HFFc6 (cell line): ENCODE data around the gene ING1. TPM values are rescaled to one million over a fixed set of nuclear protein-coding genes. Genes with fewer than 3 reads are reported as not detected.

Source experiments
- DNase-seq: peaks from one replicate; pipeline ENCODE4 v3.0.0-alpha.2; 2018
- H3K27ac Mint-ChIP-seq: 2 replicates; pipeline ENCODE4 v1.8.0; 2020; ENCODE audit warnings: mild to moderate bottlenecking, mixed read lengths
- H3K27me3 Mint-ChIP-seq: 2 replicates; pipeline ENCODE4 v1.8.0; 2021; ENCODE audit warnings: mild to moderate bottlenecking, moderate library complexity, mixed read lengths; ENCODE audit not compliant: insufficient read depth
- H3K36me3 Mint-ChIP-seq: 2 replicates; pipeline ENCODE4 v1.8.0; 2021; ENCODE audit warnings: low read depth, mixed read lengths
- H3K4me1 Mint-ChIP-seq: 2 replicates; pipeline ENCODE4 v1.8.0; 2020; ENCODE audit warnings: low read depth, mixed read lengths
- H3K4me3 Mint-ChIP-seq: 2 replicates; pipeline ENCODE4 v1.8.0; 2020; ENCODE audit warnings: mild to moderate bottlenecking, moderate library complexity, mixed read lengths
- H3K9me3 Mint-ChIP-seq: 2 replicates; pipeline ENCODE4 v1.8.0; 2020; ENCODE audit warnings: mild to moderate bottlenecking, mixed read lengths
- total RNA-seq, 6 experiments: library from RNA; stranded (reverse); fragmentation: NEBNext Ultra II Directional; extraction: Animal tissue kit (Norgen Biotek cat#: 25700); gene quantifications; 2 replicates in 1 of 6; 3 replicates in 5 of 6; pipeline ENCODE4 v1.2.3, GENCODE V29; 2021
- TF ChIP-seq, protein P1 (sequence below): fragments of 200-600 bp; sonication (generic); IDR thresholded peaks from 2 replicates; pipeline ENCODE4 v1.5.0; 2021; ENCODE audit warnings: antibody characterized with exemption, mild to moderate bottlenecking

The ING1 gene
- total RNA-seq, 6 experiments from 2014 or later, result 6.2 to 9.6 (median 8.1) TPM

DNA sequence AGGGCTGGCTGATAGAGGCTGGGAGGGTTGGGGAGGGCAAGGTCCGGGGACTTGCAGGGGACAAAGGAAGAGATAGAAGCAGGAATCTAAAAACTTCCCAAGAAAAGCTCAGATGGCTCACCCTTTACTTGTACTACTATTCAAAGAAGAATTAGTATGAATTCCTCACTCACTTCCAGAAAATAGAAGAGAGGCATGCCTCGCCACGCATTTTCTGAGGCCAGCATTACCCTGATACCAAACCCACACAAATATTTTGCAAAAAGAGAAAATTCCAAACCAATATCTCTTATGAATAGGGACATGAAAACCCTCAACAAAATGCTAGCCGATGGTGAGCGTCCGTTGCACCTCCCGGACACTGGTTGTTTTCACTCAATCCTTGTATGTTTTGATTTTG is 54.0 kb downstream of the ING1 start:
- TF ChIP-seq, protein P1, sequence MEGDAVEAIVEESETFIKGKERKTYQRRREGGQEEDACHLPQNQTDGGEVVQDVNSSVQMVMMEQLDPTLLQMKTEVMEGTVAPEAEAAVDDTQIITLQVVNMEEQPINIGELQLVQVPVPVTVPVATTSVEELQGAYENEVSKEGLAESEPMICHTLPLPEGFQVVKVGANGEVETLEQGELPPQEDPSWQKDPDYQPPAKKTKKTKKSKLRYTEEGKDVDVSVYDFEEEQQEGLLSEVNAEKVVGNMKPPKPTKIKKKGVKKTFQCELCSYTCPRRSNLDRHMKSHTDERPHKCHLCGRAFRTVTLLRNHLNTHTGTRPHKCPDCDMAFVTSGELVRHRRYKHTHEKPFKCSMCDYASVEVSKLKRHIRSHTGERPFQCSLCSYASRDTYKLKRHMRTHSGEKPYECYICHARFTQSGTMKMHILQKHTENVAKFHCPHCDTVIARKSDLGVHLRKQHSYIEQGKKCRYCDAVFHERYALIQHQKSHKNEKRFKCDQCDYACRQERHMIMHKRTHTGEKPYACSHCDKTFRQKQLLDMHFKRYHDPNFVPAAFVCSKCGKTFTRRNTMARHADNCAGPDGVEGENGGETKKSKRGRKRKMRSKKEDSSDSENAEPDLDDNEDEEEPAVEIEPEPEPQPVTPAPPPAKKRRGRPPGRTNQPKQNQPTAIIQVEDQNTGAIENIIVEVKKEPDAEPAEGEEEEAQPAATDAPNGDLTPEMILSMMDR, result no peak
- Mint-ChIP-seq H3K36me3 (no peaks in the 10 kb centered on the region), H3K4me3 (no peak overlapping the region), H3K9me3 (no peaks in the 10 kb centered on the region; the same call in 1 of the 2 replicates), H3K27me3 (peaks cover 23% of the 10 kb centered on the region), H3K4me1 (peaks cover 9% of the 10 kb centered on the region), H3K27ac (no peak overlapping the region)
- no peak for DNase-seq

DNA sequence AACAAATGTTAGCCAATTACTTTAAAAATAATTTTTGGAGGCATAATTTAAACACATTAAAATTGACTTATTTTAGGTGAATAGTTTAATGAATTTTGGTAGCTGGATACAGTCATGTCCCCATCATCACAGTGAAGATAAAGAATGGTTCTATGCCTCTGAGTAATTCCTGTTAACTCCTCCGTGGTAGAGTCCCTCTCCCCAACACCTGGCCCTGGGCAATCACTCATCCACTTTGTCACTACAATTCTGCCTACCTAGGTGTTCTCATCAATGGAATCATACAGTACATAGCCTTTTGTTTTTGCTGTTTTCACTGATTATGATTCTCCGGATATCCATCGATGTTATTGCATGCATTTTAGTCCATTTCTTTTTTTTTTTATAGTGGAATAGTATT is 55.6 kb downstream of the ING1 start:
- H3K4me1 Mint-ChIP-seq, result peaks cover 9% of the 10 kb centered on the region
- no peaks in the 10 kb centered on the region; the same call in 1 of the 2 replicates for H3K9me3 Mint-ChIP-seq
- H3K36me3 Mint-ChIP-seq, result no peaks in the 10 kb centered on the region
- TF ChIP-seq, protein P1, result no peak
- H3K27ac Mint-ChIP-seq, result no peak overlapping the region
- no peak for DNase-seq
- no peak overlapping the region for H3K4me3 Mint-ChIP-seq
- H3K27me3 Mint-ChIP-seq, result peaks cover 24% of the 10 kb centered on the region

DNA sequence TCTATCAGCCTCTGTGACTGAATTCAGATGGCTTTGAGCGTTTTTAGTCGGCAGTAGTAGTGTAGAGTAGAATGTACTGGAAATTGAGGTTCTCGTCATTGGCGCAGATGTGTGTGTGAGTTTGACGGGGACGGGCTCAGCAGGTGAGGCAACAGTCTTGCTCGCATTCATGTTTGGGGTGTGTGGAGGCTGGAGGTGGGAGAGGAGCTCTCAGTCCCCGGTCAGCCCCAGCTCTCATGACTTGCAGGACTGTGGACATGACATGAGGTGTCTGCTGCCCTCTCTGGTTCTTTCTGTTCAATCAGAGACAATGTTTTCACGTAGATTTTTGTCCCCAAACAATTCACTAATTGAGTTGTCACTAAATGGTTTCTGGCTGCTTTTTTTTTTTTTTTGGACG is 57.2 kb downstream of the ING1 start:
- Mint-ChIP-seq H3K4me1 (peaks cover 5% of the 10 kb centered on the region; the same call in 1 of the 2 replicates), H3K27ac (no peak overlapping the region), H3K27me3 (peaks cover 30% of the 10 kb centered on the region), H3K4me3 (no peak overlapping the region), H3K9me3 (no peaks in the 10 kb centered on the region), H3K36me3 (no peaks in the 10 kb centered on the region)
- DNase-seq, result no peak
- TF ChIP-seq, protein P1, result no peak

DNA sequence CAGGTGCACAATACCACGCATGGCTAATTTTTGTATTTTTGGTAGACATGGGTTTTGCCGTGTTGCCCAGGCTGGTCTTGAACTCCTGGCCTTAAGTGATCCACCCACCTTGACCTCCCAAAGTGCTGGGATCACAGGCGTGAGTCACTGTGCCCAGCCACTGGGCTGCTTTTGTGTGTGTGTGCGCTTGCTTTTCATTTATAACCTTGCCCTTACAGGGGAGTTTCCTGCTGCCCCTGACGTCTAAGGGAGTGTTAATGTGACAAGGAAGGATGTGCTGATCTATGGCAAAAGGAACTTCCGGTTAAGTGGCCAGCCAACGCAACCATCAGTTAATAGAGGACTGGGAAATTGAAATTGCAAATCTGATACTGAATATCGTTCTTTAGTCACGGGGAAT is 57.7 kb downstream of the ING1 start:
- no peak for DNase-seq
- peaks cover 5% of the 10 kb centered on the region; the same call in 1 of the 2 replicates for H3K4me1 Mint-ChIP-seq
- no peak overlapping the region for H3K4me3 Mint-ChIP-seq
- TF ChIP-seq, protein P1, result no peak
- H3K27ac Mint-ChIP-seq, result no peak overlapping the region
- peaks cover 28% of the 10 kb centered on the region for H3K27me3 Mint-ChIP-seq
- H3K9me3 Mint-ChIP-seq, result no peaks in the 10 kb centered on the region
- H3K36me3 Mint-ChIP-seq, result no peaks in the 10 kb centered on the region

DNA sequence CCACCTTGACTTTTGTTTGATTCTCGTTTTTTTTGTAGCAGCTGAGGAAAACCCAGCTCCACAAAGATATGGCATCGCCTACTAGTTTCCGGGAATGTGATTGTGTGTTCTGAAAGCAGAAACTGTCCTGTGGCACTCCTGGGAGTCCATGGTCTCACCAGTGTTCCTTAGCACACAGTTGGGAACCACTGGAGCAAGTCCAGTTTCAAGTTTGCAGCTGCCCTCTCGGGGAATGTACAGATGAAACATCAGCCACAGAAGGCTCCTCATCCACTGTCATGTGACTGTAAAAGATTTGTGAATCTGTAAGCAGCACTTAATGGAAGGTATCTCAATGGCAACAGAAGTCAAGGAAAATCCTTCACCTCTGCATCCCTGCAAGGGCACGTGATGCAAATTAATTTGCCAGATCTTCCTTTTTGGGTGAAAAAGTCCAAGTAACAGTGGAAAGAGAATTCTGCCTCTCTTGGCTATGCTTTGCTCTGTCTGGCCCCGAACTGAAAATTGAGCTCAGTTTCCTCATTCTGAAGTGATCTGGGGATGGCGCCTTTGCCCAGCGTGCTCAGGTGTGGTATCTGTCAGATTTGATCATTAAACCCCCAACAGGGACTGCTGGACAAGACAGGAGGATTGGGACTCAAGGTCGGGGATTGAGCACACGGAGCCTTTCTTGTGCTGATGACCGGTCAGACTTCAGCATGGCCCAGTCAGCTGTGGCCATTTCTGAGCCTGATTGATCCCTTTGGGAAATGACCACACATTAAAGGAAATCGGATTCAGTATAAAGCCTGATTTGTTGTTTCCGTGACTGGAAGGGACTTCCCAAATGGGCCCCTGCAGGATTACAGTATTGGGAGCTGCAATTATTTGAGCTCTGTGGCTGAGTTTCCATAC is 58.8 kb downstream of the ING1 start:
- Mint-ChIP-seq H3K4me1 (peaks cover 5% of the 10 kb centered on the region; the same call in 1 of the 2 replicates), H3K4me3 (no peak overlapping the region), H3K36me3 (no peaks in the 10 kb centered on the region), H3K9me3 (no peaks in the 10 kb centered on the region), H3K27me3 (peaks cover 20% of the 10 kb centered on the region), H3K27ac (no peak overlapping the region)
- TF ChIP-seq, protein P1, result no peak
- no peak for DNase-seq

Other genes with a start within 250 kb of the ING1 start
- 1 to 10 TPM in 1 of 6 experiments, under 1 TPM in 5; 0.40 to 1.0 (median 0.74) TPM for gene RAB20, start 152.0 kb upstream of the ING1 start, total RNA-seq
- 10 to 100 TPM; 20.3 to 27.4 (median 22.8) TPM for gene NAXD, start 98.2 kb upstream of the ING1 start, total RNA-seq
- 10 to 100 TPM; 50.1 to 68.0 (median 52.9) TPM for gene CARS2, start 7.6 kb upstream of the ING1 start, total RNA-seq
- gene ANKRD10, start 201.4 kb downstream of the ING1 start, total RNA-seq, result 10 to 100 TPM; 27.1 to 37.2 (median 33.5) TPM